ENCODE data around the gene PDP2. TPM values are rescaled to one million over a fixed set of nuclear protein-coding genes. Genes with fewer than 3 reads are reported as not detected.

Gene PDP2
- total RNA-seq, 6 experiments from 2014 or later, result 12.8 to 17.7 (median 16.2) TPM

DNA sequence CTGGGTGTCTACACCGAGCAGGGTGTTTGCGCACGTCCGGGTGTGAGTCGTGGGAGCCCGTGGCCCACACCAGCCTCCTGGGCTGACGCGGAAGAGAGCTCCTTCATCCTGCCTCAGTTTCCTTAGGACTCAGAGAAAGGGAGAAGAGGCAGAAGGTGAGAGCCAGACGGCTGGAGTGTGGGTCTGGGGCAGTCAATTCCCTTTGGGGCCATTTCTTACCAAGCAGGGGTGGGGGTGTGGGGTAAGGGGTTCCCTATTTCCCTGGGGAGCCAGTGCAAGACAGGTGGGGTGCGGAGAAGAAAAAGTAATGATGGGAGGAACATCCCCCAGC lies 35.3 kb upstream of the PDP2 start:
- peaks cover 68% of the 10 kb centered on the region for H3K27me3 Mint-ChIP-seq (ENCODE audit: insufficient read depth)
- H3K36me3 Mint-ChIP-seq (ENCODE audit: low read depth), result no peaks in the 10 kb centered on the region
- TF ChIP-seq, protein P1, sequence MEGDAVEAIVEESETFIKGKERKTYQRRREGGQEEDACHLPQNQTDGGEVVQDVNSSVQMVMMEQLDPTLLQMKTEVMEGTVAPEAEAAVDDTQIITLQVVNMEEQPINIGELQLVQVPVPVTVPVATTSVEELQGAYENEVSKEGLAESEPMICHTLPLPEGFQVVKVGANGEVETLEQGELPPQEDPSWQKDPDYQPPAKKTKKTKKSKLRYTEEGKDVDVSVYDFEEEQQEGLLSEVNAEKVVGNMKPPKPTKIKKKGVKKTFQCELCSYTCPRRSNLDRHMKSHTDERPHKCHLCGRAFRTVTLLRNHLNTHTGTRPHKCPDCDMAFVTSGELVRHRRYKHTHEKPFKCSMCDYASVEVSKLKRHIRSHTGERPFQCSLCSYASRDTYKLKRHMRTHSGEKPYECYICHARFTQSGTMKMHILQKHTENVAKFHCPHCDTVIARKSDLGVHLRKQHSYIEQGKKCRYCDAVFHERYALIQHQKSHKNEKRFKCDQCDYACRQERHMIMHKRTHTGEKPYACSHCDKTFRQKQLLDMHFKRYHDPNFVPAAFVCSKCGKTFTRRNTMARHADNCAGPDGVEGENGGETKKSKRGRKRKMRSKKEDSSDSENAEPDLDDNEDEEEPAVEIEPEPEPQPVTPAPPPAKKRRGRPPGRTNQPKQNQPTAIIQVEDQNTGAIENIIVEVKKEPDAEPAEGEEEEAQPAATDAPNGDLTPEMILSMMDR (IDR thresholded peaks at IDR 0.05), result no peak
- no peak overlapping the region for H3K27ac Mint-ChIP-seq
- no peaks in the 10 kb centered on the region; the same call in 1 of the 2 replicates for H3K4me1 Mint-ChIP-seq (ENCODE audit: low read depth)
- H3K4me3 Mint-ChIP-seq, result no peak overlapping the region
- H3K9me3 Mint-ChIP-seq, result no peaks in the 10 kb centered on the region
- no peak for DNase-seq

DNA sequence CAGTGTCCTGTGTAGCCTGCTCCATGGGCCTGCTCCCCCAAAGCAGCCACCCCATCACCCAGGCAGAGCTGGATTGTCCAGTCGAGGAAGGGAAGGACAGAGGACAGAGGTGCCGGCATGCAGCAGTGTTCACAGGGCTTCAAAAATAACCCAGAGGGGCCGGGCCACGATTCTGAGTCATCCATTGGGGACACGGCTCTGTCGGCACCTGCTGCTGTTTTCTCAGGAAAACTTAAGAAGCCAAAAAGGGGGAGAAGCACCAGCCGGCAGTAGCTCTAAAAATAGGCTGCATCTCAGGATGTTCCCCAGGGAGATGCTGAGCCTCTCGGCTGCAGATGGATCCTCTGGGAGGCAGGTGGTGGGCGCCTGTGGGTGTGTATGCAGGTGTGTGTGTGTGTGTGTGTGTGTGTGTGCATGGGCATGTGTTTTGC lies 34.5 kb upstream of the PDP2 start:
- TF ChIP-seq, protein P1 (IDR thresholded peaks at IDR 0.05), result no peak
- H3K36me3 Mint-ChIP-seq (ENCODE audit: low read depth), result no peaks in the 10 kb centered on the region
- no peak for DNase-seq
- no peaks in the 10 kb centered on the region for H3K9me3 Mint-ChIP-seq
- H3K4me3 Mint-ChIP-seq, result no peak overlapping the region
- no peak overlapping the region for H3K27ac Mint-ChIP-seq
- no peaks in the 10 kb centered on the region; the same call in 1 of the 2 replicates for H3K4me1 Mint-ChIP-seq (ENCODE audit: low read depth)
- peaks cover 66% of the 10 kb centered on the region for H3K27me3 Mint-ChIP-seq (ENCODE audit: insufficient read depth)

- no peak for DNase-seq
- H3K27me3 Mint-ChIP-seq (ENCODE audit: insufficient read depth), result peaks cover 62% of the 10 kb centered on the region
- H3K4me3 Mint-ChIP-seq, result no peak overlapping the region
- TF ChIP-seq, protein P1 (IDR thresholded peaks at IDR 0.05), result no peak
- no peak overlapping the region for H3K27ac Mint-ChIP-seq
- H3K36me3 Mint-ChIP-seq (ENCODE audit: low read depth), result no peaks in the 10 kb centered on the region
- H3K9me3 Mint-ChIP-seq, result no peaks in the 10 kb centered on the region
- H3K4me1 Mint-ChIP-seq (ENCODE audit: low read depth), result no peaks in the 10 kb centered on the region; the same call in 1 of the 2 replicates
Measured at GRCh38 chr16:66846266-66846665, 34.0 kb upstream of the PDP2 start.

DNA sequence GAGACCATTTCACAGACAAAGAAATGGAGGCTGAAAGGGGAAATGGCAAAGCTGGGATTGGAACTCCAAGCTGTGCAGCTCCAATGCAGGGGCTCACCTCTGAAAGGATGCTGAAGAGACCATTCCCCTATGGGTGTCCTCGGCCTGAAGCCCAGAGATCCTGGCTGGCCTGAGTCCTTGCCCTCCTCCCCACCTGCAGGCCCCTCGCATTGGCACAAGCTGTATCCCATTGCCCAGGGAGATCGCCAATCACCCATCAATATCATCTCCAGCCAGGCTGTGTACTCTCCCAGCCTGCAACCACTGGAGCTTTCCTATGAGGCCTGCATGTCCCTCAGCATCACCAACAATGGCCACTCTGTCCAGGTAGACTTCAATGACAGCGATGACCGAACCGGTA lies 33.5 kb upstream of the PDP2 start:
- Mint-ChIP-seq H3K4me1 (ENCODE audit: low read depth) (no peaks in the 10 kb centered on the region; the same call in 1 of the 2 replicates), H3K27me3 (ENCODE audit: insufficient read depth) (peaks cover 61% of the 10 kb centered on the region)
- DNase-seq, result no peak

DNA sequence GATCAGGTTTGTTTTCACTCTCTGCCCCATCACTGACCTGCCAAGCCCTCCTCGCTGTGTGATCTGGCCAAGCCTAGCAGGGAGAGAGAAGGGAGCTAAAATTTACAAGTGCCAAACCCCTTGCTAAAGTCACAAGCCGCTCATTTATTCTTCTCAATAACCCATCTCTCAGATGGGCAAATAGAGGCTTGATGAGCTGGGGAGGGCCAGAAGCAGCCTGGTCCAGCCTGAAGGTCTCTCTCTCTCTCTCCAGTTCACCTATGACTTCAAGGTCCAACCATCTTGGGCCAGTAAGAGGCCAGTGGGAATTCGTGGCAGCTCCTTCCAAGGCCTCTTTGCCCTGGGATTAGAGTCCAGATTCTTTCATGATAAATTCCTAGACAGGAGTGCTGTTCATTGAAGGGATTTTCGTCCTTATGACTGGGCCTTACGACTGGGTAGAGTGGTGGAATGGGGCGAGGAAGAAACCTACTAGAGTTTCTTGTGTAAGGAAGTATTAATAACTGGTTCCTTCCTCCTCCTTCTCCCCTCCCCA lies 32.7 kb upstream of the PDP2 start:
- peaks cover 53% of the 10 kb centered on the region for H3K27me3 Mint-ChIP-seq (ENCODE audit: insufficient read depth)
- DNase-seq, result no peak
- H3K4me3 Mint-ChIP-seq, result no peak overlapping the region
- no peaks in the 10 kb centered on the region; the same call in 1 of the 2 replicates for H3K4me1 Mint-ChIP-seq (ENCODE audit: low read depth)
- no peaks in the 10 kb centered on the region for H3K9me3 Mint-ChIP-seq
- TF ChIP-seq, protein P1 (IDR thresholded peaks at IDR 0.05), result no peak
- H3K27ac Mint-ChIP-seq, result no peak overlapping the region
- no peaks in the 10 kb centered on the region for H3K36me3 Mint-ChIP-seq (ENCODE audit: low read depth)

More for the DNA sequence above, 33.5 kb upstream of the PDP2 start:
- Mint-ChIP-seq H3K27ac (no peak overlapping the region), H3K4me3 (no peak overlapping the region), H3K9me3 (no peaks in the 10 kb centered on the region), H3K36me3 (ENCODE audit: low read depth) (no peaks in the 10 kb centered on the region)
- TF ChIP-seq, protein P1 (IDR thresholded peaks at IDR 0.05), result no peak

Measured in HFFc6 (cell line).